ENCODE measurements around the gene LGALS7. TPM values are rescaled to one million over a fixed set of nuclear protein-coding genes. Genes with fewer than 3 reads are reported as not detected.

Gene LGALS7
- total RNA-seq, 1 experiment from 2014 or later, result not detected

DNA sequence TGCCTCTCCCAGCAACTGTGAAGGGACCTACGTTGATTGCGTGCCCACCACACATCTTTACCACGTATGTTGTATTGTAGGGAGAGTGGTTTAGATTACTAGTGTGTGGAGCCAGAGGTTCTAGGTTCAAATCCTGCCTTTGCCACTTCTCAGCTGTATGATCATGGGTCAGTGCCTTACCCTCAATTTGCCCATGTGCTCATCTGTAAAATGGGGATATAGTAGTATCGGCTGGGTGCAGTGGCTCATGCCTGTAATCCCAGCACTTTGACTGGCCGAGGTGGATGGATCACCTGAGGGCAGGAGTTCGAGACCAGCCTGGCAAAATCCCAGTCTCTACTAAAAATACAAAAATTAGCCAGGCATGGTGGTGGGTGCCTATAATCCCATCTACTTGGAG, 40.0 kb upstream of the LGALS7 start:
- no TSS peak for BruUV-seq (replicated peaks)
- TF ChIP-seq, protein P1, sequence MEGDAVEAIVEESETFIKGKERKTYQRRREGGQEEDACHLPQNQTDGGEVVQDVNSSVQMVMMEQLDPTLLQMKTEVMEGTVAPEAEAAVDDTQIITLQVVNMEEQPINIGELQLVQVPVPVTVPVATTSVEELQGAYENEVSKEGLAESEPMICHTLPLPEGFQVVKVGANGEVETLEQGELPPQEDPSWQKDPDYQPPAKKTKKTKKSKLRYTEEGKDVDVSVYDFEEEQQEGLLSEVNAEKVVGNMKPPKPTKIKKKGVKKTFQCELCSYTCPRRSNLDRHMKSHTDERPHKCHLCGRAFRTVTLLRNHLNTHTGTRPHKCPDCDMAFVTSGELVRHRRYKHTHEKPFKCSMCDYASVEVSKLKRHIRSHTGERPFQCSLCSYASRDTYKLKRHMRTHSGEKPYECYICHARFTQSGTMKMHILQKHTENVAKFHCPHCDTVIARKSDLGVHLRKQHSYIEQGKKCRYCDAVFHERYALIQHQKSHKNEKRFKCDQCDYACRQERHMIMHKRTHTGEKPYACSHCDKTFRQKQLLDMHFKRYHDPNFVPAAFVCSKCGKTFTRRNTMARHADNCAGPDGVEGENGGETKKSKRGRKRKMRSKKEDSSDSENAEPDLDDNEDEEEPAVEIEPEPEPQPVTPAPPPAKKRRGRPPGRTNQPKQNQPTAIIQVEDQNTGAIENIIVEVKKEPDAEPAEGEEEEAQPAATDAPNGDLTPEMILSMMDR (IDR thresholded peaks at IDR 0.05; ENCODE audit: insufficient read depth in 1 of 2, low read depth in 1 of 2, low read length in 1 of 2, severe bottlenecking in 1 of 2, unreplicated experiment in 1 of 2), result no peak
- Histone ChIP-seq H3K36me3 (ENCODE audit: control insufficient read depth, insufficient read depth, low read length) (0 out of 2 replicates have a peak, but pooled peaks cover 5% of the 10 kb centered on the region), H3K4me3 (ENCODE audit: low read depth, low read length) (no peak overlapping the region), H3K9me3 (no peaks in the 10 kb centered on the region), H3K4me1 (peaks cover 25% of the 10 kb centered on the region), H3K27me3 (replicated peaks; ENCODE audit: control insufficient read depth, insufficient read depth, low read length) (no peaks in the 10 kb centered on the region)
- H3K27ac Mint-ChIP-seq (ENCODE audit: unreplicated experiment), result peak overlapping the region; percentile 30
- H3K4me1 Mint-ChIP-seq (ENCODE audit: low read depth, unreplicated experiment), result peaks cover 21% of the 10 kb centered on the region
- H3K9me3 Mint-ChIP-seq (ENCODE audit: unreplicated experiment), result peaks cover 10% of the 10 kb centered on the region
- ChIA-PET CTCF (no interaction called here), POLR2A (no interaction called here)
- intact Hi-C loops (cut with micrococcal nuclease; ENCODE audit: unreplicated experiment), result no loop called here
- DNase-seq, result no peak
- no peak overlapping the region for H3K4me3 Mint-ChIP-seq (ENCODE audit: unreplicated experiment)
- no peaks in the 10 kb centered on the region for H3K27me3 Mint-ChIP-seq (ENCODE audit: insufficient read depth, unreplicated experiment)
- peaks cover 19% of the 10 kb centered on the region for H3K36me3 Mint-ChIP-seq (ENCODE audit: insufficient read depth, unreplicated experiment)

DNA sequence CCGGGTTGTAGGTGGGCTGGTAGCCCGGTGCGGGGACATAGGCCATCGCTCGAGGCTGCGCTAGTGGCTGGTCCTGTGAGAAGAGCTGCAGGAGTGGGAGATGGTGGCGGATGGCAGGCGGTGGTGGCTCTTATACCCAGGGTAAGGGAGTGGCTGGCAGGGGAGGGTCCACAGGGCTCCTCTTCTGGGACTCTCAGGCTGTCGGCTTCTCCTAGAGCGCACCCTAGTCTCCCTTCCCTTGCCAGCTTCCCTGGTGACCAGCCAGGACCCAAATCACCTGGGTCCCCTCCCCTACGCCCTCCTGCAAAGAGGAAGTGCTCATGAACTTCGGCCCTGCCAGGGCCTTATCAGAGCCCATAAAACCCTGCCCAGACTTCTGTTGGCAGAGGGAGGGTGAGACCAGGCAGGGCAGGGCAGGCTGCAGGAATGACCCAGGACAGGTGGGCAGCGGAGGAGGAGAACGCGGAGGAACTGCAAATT, 39.6 kb upstream of the LGALS7 start, which contains the start of gene LGALS4:
TSS of gene LGALS4 (minus strand) at position 105 of the 480 bp plus-strand sequence. CDS start at position 46, 59 bp downstream.
- Mint-ChIP-seq H3K9me3 (ENCODE audit: unreplicated experiment) (peaks cover 10% of the 10 kb centered on the region), H3K36me3 (ENCODE audit: insufficient read depth, unreplicated experiment) (peaks cover 19% of the 10 kb centered on the region), H3K27me3 (ENCODE audit: insufficient read depth, unreplicated experiment) (no peaks in the 10 kb centered on the region), H3K4me3 (ENCODE audit: unreplicated experiment) (no peak within 1 kb of the TSS), H3K4me1 (ENCODE audit: low read depth, unreplicated experiment) (peaks cover 26% of the 10 kb centered on the region), H3K27ac (ENCODE audit: unreplicated experiment) (peak within 1 kb of the TSS; percentile 30)
- Histone ChIP-seq H3K36me3 (ENCODE audit: control insufficient read depth, insufficient read depth, low read length) (0 out of 2 replicates have a peak, but pooled peaks cover 5% of the 10 kb centered on the region), H3K9me3 (no peaks in the 10 kb centered on the region), H3K4me3 (ENCODE audit: low read depth, low read length) (no peak within 1 kb of the TSS), H3K27me3 (replicated peaks; ENCODE audit: control insufficient read depth, insufficient read depth, low read length) (no peaks in the 10 kb centered on the region), H3K4me1 (peaks cover 24% of the 10 kb centered on the region)
- ChIA-PET POLR2A (no interaction called here), CTCF (interaction anchor here (0.6 kb wide), 1 partner anchor 29 kb away, joined by 5 read pairs; no protein-coding TSS in a partner anchor)
- TF ChIP-seq, protein P1 (IDR thresholded peaks at IDR 0.05; ENCODE audit: insufficient read depth in 1 of 2, low read depth in 1 of 2, low read length in 1 of 2, severe bottlenecking in 1 of 2, unreplicated experiment in 1 of 2), result no peak
- no peak for DNase-seq
- intact Hi-C loops (cut with micrococcal nuclease; ENCODE audit: unreplicated experiment), result no loop called here
- no TSS peak for BruUV-seq (replicated peaks)

DNA sequence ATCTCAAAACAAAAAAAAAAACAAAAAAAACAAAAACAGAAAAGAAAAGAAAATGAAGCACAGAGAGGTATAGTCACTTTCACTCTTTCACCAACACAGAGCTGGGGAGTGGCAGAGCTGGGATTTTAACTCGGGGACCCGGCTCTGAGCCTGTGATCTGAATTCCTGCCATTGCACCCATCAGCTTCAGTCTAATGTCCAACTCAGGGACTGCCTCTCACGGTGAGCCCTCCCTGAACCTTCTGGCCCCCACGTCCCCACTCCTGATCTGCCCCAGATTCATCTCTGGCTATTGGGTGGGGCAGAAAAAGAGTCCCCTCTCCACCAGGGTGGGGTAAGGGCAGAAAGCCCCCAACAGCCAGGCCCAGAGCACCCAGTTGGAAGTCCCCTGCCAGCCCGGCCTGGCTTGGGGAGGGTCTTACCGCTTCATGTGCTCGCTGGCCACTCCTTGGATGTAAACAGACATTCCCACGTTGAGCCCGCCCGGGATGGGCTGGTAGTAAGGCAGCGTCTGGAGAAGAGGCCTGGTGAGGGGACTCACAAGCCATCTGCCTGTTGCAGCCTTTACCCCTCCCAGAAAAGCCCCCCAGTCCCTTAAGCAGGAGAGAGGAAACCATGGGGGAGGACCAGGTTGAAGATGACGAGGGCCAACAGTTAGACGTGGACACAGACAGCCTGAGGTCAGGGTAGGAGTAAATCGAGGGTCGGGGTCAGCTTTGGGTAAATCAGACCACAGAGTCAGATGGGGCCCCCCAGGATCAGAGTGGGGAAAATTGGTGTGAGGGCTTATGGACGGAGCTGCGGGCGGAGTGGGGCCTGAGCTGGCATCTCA, 38.9 kb upstream of the LGALS7 start:
- Mint-ChIP-seq H3K36me3 (ENCODE audit: insufficient read depth, unreplicated experiment) (peaks cover 19% of the 10 kb centered on the region), H3K9me3 (ENCODE audit: unreplicated experiment) (peaks cover 10% of the 10 kb centered on the region), H3K4me3 (ENCODE audit: unreplicated experiment) (no peak overlapping the region), H3K27me3 (ENCODE audit: insufficient read depth, unreplicated experiment) (no peaks in the 10 kb centered on the region), H3K4me1 (ENCODE audit: low read depth, unreplicated experiment) (peaks cover 32% of the 10 kb centered on the region), H3K27ac (ENCODE audit: unreplicated experiment) (peak overlapping the region; percentile 30)
- no peak overlapping the region for H3K4me3 ChIP-seq (ENCODE audit: low read depth, low read length)
- H3K9me3 ChIP-seq, result no peaks in the 10 kb centered on the region
- intact Hi-C loops (cut with micrococcal nuclease; ENCODE audit: unreplicated experiment), result no loop called here
- 0 out of 2 replicates have a peak, but pooled peaks cover 4% of the 10 kb centered on the region for H3K36me3 ChIP-seq (ENCODE audit: control insufficient read depth, insufficient read depth, low read length)
- no peak for DNase-seq
- H3K27me3 ChIP-seq (replicated peaks; ENCODE audit: control insufficient read depth, insufficient read depth, low read length), result no peaks in the 10 kb centered on the region
- ChIA-PET POLR2A (interaction anchor here (0.9 kb wide), 1 partner anchor 10 kb away, joined by 3 read pairs; no protein-coding TSS in a partner anchor), CTCF (interaction anchor here (0.6 kb wide), 1 partner anchor 28 kb away, joined by 5 read pairs; no protein-coding TSS in a partner anchor)
- no TSS peak for BruUV-seq (replicated peaks)
- H3K4me1 ChIP-seq, result peaks cover 27% of the 10 kb centered on the region
- TF ChIP-seq, protein P1 (IDR thresholded peaks at IDR 0.05; ENCODE audit: insufficient read depth in 1 of 2, low read depth in 1 of 2, low read length in 1 of 2, severe bottlenecking in 1 of 2, unreplicated experiment in 1 of 2), result no peak
